NCI-H2107 (cell line): ENCODE data around the gene FAM219B.
A peak's percentile ranks its signal among the peaks of the same experiment; 100 is the strongest.
"Not testable (repeated sequence)": the region's sequence is repeated elsewhere in the genome, so short reads cannot be mapped to it uniquely, and the experiment has no call there.

Source experiments
- DNase-seq: peaks from one replicate; lab custom pipeline; 2025; lab: John Stamatoyannopoulos, UW

The FAM219B gene, protein sequence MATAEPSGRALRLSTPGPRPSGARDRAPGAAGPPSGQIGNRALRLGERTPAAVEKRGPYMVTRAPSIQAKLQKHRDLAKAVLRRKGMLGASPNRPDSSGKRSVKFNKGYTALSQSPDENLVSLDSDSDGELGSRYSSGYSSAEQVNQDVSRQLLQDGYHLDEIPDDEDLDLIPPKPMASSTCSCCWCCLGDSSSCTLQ

DNA sequence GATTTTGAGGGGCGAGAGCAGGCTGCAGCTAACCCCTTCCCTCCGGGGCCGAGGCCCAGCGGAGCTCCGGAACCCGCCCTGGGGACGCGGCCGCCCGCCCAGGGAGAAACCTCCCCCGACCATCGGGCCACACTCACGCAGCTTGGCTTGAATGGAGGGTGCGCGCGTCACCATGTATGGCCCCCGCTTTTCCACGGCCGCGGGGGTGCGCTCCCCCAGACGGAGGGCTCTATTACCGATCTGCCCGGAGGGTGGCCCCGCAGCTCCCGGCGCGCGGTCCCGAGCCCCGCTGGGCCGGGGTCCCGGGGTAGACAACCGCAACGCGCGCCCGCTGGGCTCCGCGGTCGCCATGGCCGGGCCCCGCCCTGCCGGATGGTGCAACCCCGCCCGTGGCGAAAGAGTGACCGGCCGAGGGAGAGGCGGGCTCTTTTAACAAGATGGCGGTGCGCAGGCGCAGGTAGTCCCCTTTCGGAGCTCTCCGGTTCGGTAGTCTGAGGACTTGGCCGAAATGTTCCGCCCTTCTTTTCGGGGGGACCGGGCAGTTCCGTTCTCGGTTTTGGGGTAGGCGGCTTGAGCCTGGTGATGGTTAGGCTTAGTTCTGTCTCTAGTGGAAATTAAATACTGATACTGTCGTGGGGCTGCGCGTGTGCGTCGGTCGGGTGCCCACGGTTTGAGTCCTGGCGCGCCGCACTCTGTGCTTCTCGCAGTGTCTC lies at the start of gene FAM219B:
TSS of gene FAM219B (minus strand) at position 402 of the 713 bp plus-strand sequence. CDS start at position 351, 51 bp downstream.
- DNase-seq = peak; percentile 35

DNA sequence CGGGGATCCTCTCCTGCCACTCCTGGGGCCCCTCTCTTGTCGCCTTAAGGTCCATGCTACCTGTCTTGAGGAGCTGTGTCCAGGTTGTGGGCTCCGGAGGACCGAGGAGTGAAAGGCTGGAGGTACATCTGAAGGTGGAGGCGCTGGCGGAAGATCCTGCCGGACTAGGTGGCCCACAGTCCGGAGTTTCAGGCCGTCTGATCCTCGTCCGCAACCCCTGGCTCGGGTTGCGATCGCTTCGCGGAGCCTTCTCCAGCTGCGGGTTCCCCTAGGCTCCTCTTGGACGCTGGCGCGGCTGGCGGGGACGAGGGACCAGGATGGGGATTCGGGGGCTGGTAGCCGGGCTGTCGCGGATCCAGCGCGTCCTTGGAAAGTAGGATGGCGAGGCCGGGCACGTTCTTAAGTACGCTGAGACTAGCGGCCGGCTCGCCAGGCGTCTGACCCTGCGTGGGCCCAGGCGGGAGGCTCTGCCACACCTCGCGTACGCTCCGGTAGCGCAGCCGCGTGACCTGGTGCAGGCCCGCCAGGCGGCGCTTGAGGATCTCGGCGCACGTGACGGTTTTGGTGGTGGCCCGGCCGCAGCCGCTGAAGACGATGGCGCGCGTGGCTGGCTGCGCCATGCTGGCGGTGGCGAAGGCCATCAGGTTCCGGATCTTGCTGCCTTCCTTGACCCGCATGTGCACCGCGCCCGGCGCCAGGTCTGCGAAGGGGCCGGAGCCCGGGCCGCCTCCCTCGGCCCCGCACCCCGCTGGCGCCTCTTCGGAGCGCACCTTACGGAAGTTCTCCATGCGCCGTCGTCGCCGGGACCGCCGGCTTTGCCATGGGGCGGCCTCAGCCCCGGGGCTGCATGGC lies 49.4 kb upstream of the FAM219B start:
- no peak for DNase-seq

DNA sequence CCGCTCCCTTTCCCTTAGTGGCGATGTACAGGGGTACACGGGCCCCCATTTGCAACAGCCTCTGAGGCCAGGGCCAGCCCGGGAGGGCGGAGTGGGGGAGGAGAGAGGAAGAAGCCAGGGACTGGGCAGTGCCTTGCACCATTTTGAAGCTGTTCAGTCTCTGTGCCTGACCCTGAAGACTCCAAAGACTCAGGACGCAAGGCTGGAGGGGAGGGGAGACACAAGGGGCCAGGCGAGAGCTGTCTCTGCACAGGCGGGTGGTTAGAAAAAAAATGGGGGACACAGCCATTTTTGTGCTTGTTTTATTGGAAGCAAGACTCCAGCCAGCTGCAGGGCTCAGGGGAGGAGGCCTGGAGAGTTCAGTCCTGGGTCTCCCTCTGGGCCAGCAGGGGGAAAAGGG lies 48.4 kb upstream of the FAM219B start:
- no peak for DNase-seq

DNA sequence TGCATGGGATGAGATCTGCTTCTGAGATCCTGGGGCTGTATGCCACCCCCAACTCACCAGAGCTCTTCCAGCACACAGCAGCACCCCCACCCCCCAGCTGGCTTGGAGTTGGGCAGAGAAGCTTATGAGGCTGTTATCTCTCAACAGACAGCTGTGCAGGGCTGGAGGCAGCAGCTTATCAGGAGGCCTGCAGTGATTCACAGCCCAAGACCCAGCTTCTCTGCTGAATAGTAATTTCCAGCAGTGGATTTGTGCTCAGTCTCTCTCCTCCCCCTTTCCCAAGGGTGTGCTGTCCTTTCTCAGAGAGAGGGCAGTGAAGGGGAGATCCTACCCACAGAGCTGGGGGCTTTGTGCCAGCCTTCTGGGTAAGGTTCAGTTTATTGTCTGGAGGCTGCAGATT lies 47.9 kb upstream of the FAM219B start:
- no peak for DNase-seq

DNA sequence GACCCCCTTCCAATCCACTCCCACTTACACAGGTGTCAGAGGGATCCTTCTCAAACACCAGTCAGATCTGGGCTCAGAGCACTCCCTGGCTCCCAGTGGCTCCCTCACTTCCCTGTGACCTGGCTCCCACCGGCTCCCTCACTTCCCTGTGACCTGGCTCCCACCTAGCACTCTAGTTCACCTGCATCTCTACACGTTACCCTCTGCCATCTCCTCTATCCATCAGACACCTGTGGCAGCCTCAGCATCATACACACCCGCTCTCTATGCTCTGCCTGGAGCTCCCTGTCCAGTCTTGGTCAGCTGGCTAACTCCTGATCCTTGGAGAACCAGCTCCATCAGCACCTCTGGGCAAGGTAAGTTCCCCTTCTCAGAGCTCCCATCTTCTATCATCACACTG lies 44.4 kb upstream of the FAM219B start:
- no peak for DNase-seq

DNA sequence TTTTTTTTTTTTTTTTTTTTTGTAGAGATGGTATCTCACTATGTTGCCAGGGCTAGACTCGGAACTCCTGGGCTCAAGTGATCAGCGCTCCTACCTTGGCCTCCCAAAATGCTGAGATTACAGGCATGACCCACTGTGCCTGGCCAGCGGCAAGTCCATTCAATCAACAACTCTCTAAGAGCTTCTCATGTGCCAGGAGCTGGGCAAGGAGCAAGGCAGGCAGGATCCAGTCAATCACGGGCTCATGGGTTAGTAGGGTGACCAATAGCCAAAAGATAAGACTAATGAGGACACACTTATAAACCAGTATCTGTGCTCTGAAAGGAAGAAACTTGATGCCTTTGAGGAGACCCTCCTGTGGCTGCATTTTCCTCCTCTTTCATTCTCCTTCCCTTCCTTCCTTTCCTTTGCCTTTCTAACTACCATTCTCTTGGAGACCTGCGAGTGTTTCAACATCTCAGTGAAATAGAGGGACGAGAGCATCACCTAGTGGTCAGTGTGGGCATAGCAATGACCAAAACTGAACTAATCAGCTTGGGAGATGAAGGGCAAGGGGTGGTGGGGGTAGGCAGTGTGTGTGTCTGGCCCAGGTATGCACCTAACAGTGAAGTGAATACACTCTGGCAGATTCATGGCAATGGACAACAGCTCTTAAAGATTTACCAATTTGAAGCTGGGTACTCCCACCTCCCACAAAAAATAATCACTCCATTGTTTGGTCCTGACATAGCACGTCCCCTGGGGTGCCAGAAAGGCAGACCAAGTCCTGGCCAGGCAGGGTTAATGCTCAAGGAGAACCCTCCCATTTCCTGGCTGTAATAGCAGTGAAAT lies 43.6 kb upstream of the FAM219B start:
- no peak for DNase-seq

DNA sequence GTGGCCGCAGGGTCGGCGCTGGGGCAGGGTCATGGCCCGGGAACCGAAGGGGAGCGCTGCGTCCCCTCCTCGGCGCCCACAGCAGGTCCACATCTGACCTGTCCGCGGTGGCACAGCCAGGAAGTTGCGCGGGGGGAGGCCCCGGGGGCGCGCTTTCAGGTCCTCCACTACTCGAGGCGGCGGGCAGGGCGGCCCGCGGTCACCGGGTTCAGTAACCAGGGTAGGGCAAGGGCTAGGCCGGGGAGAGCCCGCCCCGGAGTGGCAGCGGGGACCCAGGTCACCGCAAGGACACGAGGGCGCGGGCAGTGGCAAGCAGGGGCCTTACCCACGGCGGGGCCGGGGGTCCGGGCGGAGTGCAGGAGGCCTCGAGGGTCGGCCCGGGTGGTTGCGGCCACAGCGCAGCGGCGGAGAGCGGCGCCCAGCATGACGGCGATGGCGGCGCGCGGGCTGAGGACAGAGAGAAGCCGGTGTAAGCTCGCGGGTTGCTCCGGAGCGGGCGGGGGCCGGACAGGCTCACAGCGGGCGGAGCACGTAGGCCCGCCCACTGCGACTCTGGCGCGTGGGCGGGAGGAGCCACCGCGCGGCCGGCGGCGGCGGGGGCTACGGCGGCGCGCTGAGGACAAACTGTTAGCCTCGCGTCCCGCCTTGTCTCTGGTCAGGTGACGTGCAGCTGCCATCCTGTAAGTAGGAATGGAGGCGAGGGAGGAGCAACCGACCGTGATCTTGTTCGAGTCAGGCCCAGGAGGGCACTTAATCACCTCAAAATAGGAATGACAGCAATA lies 31.1 kb upstream of the FAM219B start, which contains the start of gene COX5A:
TSS of gene COX5A (minus strand) at position 484 of the 782 bp plus-strand sequence. CDS start at position 425, 59 bp downstream.
- peak; percentile 75 for DNase-seq

DNA sequence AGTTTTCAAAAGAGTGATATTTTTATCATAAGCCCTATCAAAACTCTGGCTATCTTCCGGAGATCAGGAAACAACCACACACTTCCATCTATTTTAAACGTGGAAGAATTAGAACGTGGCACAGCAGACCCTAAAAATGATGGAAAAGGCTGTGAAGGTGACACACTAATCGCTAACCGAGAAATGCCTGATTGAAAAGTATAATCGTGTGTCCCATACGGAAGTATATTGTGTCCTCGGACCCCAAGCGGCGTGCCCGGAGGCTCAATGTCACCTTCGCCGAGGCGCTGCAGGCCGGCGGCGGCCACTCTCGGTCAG lies 30.6 kb upstream of the FAM219B start:
- no peak for DNase-seq

DNA sequence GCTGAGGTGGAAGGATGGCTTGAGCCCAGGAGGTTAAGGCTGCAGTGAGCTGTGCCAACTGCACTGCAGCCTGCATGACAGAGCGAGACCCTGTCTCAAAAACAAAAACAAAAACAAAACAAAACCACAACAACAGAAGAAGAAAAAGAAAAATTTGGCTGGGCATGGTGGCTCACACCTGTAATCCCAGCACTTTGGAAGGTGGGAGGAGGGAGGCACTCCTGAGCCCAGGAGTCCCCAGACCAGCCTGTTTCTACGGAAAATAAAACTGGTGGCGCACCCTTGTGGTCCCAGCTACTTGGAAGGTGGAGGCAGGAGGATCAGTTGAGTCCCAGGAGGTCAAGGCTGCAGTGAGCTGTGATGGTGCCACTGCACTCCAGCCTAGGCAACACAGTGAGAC lies 28.5 kb upstream of the FAM219B start:
- not testable (repeated sequence) for DNase-seq

DNA sequence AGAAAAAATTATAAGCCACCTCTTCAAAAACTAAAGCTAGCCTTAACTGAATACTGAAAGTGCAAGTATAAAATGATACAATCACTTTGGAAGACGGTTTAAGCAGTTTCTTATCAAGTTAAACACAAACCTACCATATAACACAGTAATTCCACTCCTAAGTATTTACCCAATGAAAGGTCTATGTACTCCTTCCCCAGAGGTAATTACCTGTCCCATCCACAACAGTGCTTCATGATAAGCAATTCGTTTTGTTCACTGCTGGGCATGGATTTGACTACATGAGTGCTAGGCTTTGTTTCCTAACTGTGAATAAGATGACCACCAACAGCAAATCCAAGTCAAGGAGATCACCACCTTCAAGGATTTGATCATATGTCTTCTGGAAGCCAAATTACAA lies 26.9 kb upstream of the FAM219B start:
- DNase-seq = no peak

DNA sequence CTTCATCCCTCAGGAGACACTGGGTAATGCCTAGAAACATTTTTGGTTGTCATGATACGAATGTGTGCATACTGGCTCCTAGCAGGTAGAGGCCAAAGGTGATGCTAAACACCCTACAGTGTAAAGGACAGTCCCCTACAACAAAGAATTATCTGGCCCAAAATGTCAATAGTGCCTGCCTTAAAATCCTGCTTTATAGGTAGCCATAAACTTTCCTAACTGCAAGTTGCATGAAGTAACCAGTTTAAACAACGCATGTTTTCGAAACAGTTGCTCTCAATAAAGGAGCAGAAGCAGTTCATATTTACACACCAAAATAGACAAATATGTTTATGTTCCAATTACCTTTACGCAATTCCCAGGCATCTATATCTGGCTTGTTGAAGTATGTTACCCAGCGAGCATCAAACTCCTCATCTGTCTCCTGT lies 22.1 kb upstream of the FAM219B start:
- DNase-seq = no peak

DNA sequence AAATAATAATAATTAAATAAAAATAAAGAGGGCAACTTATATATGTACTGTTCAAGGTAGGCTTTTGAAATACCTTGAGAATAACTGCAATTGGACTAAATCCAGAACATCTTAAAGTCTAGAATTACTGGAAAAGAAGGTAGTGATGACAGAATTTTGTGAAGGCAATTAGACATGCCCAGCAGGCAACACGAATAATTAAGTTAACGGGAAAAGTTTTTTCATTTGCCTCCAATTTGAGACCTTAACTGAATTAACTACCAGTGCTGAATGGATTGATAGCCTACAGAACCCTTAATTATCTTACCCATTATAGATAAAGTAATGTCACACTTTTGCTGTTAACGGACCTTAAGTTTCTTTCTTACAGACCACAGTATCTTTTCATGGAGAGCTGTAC lies 17.9 kb upstream of the FAM219B start:
- DNase-seq = no peak

DNA sequence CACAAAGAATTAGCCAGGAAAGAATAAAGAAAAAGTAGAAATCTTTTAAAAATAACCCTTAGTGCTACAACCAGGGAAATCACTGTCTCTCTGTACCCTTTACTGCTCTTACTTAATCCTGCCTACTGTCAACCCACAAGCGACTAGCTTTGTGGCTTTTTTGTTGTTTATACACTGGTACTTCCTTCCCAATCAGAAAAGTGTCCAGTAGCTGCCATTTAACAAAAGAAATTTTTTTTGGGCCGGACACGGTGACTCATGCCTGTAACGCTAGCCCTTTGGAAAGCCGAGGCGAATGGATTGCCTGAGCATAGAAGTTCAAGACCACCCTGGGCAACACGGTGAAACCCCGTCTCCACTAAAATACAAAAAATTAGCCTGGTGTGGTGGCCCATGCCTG lies 13.8 kb upstream of the FAM219B start:
- no peak for DNase-seq

DNA sequence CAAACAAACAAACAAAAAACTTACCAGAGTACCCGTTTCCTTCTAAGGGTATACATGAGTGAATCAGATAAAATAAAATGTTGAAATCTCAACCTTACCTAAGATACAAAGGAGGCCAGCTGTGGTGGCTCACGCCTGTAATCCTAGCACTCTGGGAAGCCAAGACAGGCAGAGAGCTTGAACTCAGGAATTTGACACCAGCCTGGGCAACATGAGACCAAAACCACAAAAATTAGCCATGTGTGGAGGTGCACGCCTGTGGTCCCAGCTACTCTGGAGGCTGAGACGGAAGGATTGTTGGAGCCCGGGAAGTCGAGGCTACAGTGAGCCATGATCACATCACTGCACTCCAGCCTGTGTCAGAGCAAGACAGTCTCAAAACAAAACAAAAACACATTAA lies 11.0 kb upstream of the FAM219B start:
- no peak for DNase-seq

DNA sequence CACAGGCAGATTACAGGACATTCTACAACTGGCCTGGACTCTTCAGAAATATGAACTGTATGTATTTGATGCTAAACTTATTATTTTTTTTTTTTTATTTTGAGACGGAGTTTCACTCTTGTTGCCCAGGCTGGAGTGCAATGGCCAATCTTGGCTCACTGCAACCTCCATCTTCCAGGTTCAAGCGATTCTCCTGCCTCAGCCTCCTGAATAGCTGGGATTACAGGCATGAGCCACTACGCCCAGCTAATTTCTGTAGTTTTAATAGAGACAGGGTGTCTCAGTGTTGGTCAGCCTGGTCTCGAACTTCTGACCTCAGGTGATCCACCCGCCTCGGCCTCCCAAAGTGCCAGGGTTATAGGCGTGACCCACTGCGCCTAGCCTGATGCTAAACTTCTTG lies 7.1 kb upstream of the FAM219B start:
- DNase-seq = not testable (repeated sequence)

DNA sequence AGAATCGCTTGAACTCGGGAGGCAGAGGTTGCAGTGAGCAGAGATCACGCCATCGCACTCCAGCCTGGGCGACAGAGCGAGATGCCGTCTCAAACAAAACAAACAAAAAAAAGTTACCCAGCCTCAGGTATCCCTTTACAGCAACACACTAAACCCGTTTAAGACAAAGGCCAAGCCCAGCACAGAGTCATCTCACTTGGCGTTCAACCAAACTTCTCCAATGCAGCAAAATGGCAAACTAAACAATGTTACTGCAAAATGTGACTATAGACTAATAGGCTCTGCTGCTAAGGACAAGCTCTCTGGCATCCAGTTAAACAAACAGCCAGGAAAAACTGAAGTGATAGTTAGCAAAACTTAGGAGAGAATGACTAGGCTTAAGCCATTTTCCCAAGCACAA lies 6.4 kb upstream of the FAM219B start:
- DNase-seq = no peak

DNA sequence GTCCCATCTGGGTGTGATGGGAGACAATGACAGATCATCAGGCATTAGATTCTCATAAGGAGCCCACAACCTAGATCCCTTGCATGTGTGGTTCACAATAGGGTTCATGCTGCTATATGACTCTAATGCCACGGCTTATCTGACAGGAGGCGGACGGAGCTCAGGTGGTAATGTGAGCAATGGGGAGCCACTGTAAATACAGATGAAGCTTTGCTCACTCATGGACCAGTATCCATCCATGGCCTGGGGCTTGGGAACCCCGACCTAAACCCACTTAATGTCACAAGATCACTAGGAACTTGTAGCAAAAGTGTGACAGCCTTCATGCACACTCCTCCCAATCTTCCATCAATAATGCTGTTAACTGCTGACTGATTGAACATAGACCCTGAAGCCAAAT lies 2.0 kb upstream of the FAM219B start:
- DNase-seq = no peak

DNA sequence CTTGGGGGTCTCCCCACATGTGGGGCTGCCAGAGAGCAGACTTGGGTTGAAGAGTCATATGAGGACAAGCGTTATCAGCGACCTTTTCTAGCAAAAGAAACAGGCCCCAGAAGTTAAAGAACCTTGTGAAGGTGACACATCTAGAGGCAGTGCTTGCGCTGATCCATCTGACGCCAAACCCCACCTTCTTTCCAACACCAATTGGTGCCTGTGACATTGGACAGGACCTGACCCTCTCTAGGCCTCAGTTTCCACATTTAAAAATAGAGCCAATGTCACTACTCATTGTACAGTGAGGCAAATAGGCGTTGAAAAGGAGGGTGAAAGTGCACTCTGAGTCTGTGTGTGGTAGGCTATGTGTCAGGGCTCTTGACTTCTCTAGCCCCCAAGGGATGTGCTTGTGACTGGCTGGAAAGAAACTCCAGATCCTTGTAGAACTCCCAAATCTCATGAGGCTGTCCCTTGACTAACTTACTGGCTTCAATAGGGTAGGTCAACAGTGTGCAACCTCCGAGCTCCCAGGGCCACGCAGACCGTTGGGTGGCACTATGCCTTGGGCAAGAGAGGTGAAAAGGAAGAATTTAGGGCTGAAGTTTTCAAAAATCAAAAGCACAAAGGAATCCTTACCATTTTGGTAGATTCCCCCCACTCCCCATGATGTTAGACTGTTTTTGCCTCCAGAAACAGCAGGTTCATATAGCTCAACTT lies 666 bp upstream of the FAM219B start:
- DNase-seq = no peak

DNA sequence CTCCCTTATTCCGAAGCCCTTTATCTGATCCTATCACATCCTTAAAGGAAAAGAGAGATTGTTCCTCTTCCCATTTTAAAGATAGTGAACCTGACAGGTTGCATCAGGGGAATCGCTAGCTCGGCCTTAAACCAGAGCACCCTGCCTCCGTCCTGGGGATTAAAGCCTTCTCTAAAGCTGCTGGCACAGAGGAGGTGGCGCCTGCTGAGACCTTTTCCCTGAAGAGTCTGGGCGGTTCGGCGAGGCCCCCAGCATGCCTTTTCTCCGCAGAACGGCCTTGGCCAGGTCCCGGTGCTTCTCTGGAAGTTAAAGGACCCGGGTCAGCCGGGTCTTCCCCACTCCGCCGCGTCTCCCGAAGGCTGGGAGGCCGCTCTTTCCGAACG lies 593 bp downstream of the FAM219B start:
- DNase-seq = no peak

DNA sequence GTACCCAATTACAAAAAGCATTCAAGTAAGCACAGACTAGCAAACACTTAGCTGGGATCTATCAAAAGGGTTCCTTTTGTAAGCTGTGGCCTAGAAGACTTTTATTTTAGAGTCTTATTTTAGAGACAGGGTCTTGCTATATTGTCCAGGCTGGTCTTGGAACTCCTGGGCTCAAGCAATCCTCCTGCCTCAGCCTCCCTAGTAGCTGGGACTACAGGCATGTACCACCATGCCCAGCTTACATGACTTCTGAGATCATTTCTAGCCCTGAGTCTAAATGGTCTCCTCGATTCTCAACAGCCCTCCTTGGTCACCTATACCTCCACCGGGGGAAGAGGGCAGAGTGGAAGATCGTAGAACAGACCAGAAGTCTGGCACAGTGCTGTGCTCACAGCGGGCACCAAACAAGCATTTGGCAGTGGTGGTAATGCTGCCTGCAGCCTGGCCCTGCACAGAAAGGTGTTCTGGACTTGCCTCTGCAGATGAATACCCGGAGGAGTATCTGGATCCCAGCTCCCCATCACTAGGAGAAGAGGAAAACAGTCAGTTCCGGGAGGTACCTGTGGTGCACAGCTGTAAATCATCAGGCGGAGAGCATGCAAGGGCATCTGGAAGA lies 2.4 kb downstream of the FAM219B start:
- no peak for DNase-seq
